Measurements from ENCODE around the gene TOX3. TPM values are rescaled to one million over a fixed set of nuclear protein-coding genes. Genes with fewer than 3 reads are reported as not detected.

TOX3 gene
- total and polyA plus RNA-seq, 2 of the 8 experiments (the other 6 are each of a cell fraction or from before 2014, with no cell fraction given) = 16.7 to 31.2 TPM

DNA sequence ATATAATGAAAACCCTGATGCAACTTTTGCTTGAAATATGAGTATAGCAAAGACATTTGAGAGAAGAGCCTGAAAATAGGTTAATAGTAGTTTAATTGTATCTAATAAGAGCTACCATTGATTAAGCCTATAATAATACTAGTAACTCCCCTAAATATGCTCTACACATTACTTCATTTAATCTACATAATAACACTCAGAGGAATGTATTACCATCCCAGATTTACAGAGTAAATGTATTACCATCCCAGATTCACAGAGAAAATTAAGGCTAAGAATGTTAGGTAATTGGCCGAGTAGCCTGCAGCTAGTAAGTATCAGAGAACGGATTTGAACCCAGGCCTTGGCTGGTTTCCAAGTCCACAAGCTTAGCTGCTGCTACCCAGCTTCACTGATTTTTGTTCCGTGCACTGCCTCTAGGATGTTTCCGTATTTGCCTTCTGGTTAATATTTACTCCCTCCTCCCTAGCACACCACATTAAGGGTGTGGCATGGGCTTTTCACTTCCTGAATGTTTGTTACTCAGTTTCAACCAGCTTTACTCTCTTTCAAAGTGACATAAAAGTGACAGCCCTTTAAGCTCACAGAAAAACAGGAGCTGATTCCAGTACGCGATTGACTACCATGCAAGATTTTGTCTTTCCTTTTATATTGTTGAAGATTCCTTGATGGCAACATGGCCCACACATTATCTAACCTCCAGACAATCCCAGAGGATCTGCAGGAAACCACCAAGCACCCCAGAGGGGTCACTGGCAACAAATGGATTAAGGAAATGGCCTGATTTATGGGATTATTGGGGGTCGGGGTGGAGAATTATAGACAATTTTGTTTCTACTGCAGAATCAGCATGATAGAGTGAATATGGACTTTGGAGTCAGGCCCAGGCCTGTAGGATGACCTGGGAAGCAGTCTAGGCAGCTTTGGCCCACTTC lies 26.7 kb upstream of the TOX3 start (continued):
- TF ChIP-seq, protein P1, sequence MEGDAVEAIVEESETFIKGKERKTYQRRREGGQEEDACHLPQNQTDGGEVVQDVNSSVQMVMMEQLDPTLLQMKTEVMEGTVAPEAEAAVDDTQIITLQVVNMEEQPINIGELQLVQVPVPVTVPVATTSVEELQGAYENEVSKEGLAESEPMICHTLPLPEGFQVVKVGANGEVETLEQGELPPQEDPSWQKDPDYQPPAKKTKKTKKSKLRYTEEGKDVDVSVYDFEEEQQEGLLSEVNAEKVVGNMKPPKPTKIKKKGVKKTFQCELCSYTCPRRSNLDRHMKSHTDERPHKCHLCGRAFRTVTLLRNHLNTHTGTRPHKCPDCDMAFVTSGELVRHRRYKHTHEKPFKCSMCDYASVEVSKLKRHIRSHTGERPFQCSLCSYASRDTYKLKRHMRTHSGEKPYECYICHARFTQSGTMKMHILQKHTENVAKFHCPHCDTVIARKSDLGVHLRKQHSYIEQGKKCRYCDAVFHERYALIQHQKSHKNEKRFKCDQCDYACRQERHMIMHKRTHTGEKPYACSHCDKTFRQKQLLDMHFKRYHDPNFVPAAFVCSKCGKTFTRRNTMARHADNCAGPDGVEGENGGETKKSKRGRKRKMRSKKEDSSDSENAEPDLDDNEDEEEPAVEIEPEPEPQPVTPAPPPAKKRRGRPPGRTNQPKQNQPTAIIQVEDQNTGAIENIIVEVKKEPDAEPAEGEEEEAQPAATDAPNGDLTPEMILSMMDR (IDR thresholded peaks at IDR 0.05; ENCODE audit: control extremely low read depth in 1 of 3, insufficient read depth in 1 of 3, low read depth in 1 of 3, low read length in 3 of 3) = no peak
- TF ChIP-seq RAD21 (IDR thresholded peaks at IDR 0.05 in 1 of 2, conservative IDR thresholded peaks at IDR 0.05 in 1 of 2; ENCODE audit: low read depth in 2 of 2, low read length in 2 of 2) (no peak), CTBP2 (IDR thresholded peaks at IDR 0.05; ENCODE audit: borderline replicate concordance, insufficient read depth, insufficient read length, low read length) (no peak), KDM4A (IDR thresholded peaks at IDR 0.05; ENCODE audit: low read depth, low read length, severe bottlenecking) (no peak), TAF1 (IDR thresholded peaks at IDR 0.05; ENCODE audit: low read depth, low read length) (no peak)
- TF ChIP-seq, protein P2, sequence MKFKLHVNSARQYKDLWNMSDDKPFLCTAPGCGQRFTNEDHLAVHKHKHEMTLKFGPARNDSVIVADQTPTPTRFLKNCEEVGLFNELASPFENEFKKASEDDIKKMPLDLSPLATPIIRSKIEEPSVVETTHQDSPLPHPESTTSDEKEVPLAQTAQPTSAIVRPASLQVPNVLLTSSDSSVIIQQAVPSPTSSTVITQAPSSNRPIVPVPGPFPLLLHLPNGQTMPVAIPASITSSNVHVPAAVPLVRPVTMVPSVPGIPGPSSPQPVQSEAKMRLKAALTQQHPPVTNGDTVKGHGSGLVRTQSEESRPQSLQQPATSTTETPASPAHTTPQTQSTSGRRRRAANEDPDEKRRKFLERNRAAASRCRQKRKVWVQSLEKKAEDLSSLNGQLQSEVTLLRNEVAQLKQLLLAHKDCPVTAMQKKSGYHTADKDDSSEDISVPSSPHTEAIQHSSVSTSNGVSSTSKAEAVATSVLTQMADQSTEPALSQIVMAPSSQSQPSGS (IDR thresholded peaks at IDR 0.05; ENCODE audit: low read length) = no peak
- TF ChIP-seq, protein P3, sequence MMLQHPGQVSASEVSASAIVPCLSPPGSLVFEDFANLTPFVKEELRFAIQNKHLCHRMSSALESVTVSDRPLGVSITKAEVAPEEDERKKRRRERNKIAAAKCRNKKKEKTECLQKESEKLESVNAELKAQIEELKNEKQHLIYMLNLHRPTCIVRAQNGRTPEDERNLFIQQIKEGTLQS (IDR thresholded peaks at IDR 0.05; ENCODE audit: insufficient read depth, low read depth, low read length) = no peak

Measured in H1 (cell line).